Stimulated activated CD4-positive, alpha-beta T cell treated with anti-CD3 and anti-CD28 coated beads, Interleukin-1b, Interleukin-23, amount 100 ng/mL, for 48 hours (primary cell): ENCODE data around the gene BLID.
A peak's percentile ranks its signal among the peaks of the same experiment; 100 is the strongest.

Source experiments
- DNase-seq: peaks from one replicate; pipeline ENCODE4 v3.0.0-alpha.2; 2020

Gene BLID

GRCh38 chr11:122138744-122139594 is 23.0 kb upstream of the BLID start:
- DNase-seq = no peak

- no peak for DNase-seq
These were observed 21.2 kb upstream of the BLID start for GRCh38 chr11:122137078-122137793.

GRCh38 chr11:122131126-122131525 is 15.1 kb upstream of the BLID start:
- no peak for DNase-seq

DNA sequence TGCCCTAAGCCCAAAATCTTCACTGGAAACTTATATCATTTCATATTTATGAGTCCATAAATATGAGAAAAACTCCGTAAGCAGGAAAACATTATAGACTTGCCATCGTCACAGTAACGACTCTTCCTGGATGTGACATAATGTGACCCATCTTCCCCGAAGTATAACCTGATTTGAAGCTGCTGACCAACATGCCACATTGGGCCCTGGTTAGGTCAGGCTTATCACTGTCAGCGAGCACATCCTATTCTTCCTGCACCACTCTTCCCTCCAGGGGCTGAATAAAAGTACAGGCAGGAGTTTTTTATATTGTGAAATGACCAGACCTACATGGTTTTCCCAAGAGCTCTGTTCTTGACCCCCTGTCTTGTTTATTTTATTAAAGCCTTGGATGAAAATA is 12.1 kb upstream of the BLID start:
- no peak for DNase-seq

DNA sequence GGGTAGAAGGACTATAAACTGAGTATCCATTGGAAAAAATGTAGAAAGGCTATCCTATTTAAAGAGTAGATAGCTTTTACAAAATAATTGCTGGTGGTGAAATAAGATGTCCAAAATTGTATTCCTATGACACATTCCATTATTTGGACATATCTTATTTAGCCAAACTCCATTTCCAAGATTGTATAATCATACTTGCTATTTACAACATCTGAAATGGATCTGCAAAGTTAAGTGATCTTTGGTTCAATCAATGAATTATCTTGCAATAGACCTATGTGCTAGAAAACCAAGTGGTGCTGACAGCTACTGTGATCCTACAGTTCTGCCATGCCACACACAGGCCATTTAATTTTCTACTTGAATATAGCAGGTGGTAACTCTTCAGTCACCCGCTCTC is 11.0 kb upstream of the BLID start:
- DNase-seq = no peak

- DNase-seq = no peak
These were observed 10.1 kb upstream of the BLID start for GRCh38 chr11:122126024-122126688.

- no peak for DNase-seq
These were observed 7.4 kb upstream of the BLID start for GRCh38 chr11:122123263-122123929.

DNA sequence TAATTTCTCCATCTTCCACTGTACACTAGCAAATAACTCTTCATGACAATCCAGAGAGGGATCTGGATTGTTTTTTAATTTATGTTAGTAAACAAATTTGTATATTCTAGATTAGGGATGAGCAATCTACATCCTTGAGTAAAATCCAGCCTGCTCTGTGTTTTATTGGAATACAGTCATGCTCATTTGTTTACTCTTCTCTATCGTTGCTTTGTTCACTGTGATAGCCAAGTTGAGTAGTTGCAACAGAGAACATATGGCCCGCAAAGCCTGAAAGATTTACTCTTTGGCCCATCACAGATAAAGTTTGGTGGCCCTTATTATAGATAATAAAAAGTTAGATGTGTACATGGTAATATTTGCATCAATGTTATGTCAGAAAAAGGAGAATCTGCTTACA is 6.2 kb upstream of the BLID start:
- DNase-seq = no peak

- no peak for DNase-seq
These were observed 4.1 kb upstream of the BLID start for GRCh38 chr11:122120096-122120495.

DNA sequence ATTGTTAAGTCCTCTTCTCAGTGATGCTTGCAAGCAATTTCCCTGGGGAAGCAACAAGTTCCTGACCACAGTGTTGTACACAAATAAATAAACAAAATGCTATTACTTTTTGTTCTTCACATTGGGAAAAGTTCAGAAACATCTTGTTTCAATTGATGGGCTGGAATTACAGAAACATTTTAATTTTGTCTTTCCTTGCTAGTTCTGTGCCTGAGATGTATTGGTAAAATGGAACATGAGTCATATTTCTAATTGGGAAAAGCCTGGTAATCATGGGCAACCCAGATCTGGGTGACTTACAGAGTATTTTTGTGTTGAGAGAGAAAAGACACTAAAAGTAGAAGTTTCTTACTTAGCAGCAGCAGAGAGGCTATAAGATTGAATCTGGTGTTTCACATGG is 576 bp upstream of the BLID start:
- no peak for DNase-seq

DNA sequence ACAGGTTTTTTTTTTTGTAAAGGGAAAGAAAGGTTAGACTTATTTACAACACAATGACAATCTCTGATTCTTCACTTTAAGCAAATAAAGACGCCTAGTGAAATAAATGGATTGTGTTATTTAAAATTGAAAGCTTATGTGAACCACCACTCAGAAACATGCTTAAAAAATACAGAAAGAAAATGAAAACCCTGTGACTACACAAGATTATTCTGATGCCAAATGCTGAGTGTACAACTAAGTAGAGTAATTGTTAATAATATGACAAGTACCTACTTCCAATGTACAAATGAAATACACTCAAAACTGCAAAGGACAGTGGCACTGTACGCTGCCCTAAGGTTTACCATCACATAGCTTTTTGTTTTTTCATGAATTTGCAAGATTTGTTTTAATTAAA is 1.0 kb downstream of the BLID start:
- no peak for DNase-seq

DNA sequence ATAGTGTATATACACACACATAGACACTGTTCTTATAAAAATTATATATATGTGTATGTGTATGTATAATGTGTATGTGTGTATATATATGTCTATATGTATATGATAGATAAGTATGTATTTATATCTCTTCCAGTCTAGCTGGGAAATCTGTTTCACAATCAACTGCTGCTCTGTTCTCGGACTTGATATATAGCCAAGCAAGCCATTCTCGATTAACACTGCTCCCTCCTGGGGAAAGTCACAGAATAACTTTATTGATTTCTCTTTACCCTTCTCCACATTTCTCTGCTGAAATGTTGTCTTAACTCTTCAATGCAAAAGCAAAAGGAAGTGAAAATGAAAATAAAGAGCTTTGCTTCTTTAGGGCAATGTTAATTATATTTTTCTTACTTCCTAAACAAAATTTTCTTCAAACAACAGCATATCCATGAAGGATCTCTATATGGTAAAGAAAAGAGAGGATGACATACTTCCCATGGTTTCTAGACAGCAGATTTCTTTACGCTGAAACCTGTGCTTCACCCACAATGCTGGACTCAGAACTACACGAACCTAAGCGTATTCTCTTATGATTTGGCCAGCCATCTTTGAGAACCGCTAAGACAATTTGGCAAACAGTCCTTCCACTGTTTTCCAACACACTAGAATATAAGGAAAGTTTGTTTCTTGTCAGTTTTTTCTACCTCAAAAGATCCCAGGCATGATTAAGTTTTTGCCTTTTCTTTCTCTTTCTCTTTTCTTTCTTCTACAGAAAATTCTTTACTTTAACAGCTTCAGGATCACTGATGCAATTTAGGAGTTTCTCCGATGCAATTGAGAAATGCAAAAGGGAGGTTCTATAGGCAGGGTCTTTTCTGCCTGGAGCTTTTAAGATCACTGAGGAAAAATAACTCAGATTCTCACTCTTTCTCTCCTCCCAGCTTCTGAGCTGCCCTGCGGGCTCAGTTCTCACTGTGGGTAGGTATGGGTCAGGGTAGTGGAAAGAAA is 1.9 kb downstream of the BLID start:
- no peak for DNase-seq

- no peak for DNase-seq
These were observed 3.3 kb downstream of the BLID start for GRCh38 chr11:122112470-122113365.

DNA sequence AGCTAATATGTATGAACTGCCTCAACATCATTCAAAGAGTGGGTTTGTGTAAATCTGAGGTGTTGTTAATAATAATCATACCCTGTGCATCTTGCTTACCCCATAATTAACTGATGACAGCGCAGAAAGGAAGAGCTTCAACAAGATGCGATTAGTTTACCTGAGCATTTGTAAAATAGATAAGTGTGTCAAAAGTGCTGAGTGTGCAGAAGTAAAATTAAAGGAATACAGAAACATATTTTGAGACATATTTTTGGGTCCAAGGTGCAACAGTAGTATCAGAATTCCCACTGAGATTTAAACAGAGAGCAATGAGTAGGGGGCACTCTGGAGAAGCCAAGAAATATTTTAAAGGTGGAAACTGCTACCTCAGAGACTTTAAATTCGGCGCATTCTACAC is 6.1 kb downstream of the BLID start:
- DNase-seq = no peak

- no peak for DNase-seq
These were observed 7.2 kb downstream of the BLID start for GRCh38 chr11:122108828-122109227.

DNA sequence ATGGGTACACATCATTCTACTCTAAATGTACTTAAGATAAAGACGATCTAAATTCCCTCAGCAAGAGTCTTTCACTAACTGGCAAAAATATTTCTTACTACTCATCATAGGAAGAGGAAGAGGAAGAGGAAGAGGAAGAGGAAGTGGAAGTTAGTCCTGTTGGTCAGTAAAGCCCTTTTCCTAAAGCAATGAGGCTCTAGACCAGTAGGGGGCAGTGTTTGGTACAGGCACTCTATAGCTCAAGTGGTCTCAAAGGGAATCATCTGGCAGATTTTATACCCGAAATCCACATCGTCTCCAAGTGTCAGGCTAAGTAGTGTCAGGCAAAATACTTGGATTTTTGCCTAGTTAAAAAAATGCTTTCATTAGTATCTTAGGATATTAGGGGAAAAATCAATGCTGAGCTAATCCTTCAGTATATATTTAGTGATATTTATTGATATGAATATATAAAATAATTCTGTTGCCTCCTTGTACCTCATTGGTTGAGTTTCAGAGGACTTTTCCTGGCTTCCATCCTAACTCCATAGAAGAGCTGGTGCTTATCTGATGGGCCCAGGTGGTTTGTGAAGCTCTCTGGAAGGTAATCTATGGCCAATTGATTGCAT is 7.7 kb downstream of the BLID start:
- DNase-seq = peak; percentile 3

DNA sequence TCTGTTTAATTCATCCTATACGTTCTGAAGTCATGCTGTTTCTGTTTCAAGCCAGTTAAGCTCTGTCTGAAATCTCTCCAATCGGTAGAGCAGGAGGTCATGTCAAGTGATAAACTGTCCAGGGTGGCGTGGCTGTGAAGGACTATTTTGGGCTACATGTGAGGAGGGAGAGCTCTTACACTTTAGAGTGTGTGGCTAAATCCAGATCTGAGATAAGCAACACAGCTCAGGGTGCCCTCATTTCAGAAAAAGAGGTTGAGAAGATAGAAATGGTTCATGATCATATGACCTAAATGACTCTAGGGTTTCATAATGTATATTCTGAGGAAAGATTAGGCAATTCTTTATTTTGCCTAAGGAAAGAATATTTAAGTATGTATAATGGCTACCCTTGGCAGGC is 8.4 kb downstream of the BLID start:
- DNase-seq = no peak

DNA sequence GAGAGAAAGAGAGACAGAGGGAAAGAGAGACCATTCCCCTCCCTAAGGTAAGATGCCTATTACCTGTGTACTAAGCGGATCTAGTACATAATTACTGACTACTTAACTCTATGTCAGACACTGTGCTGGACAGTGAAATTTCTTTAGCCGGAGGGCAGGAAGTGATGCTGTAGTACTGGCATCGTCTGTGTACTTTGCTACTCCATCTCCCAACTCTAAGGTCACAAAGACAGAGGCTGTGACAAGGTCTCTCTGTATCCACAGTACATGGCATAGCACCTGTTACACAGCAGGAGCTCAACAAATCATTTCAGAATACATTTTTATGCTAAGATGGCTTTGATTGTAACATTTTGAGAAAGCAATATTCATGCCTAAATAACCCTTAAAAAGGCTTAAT is 9.0 kb downstream of the BLID start:
- DNase-seq = no peak

DNA sequence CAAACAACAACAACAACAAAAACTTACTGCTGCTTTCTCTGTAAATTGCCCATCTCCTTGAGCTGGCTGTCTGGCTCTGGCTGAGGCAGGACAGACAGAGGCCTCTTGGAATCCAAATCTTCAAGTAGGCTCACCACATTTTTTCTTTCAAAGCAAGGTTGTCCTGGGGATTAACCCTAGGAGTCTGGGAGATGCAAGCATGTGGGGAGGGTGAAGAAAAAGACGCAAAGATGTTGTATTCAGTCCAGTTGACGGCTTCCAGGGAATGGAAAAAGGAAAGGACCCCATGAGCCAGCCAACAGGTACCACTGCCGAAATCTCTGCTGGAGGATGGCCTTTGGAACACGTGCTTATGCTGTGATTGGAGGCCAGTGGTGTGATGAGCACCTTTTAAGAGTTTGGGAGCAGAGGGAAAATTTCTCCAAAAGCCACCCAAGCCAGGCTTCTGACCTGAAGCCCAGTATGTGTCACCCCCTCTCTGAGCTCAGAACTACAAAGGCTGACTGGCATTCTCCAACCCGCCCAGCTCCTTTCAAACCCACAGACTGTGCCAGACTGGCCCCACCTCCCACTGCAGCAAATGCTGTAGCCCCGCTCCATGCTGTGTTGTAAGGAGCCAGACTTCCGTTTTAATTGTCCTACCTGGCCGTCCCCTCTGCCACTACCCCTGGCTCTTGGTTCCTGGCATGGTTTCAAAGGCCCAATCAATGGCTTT is 10.8 kb downstream of the BLID start:
- no peak for DNase-seq

DNA sequence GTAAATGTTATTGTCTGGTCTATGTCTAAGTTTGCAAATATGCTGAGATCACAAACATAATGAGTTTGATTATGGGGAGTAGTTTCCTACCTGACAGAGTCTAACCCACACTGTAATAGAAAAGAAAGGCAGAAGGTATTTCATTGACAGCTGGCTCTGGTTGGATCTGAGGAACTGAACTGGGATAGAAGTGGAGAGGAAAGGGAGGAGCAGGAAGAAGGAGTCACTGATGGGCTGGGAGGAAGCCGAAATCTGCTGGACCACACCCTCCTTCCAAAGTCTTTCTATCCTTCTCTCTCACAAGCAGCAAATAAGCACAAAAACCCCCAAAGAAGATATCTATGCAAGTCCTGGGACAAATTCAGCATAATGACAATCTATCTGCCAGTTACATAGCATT is 11.7 kb downstream of the BLID start:
- DNase-seq = no peak
